Measurements from ENCODE around the gene KLRC4. TPM values are rescaled to one million over a fixed set of nuclear protein-coding genes. Genes with fewer than 3 reads are reported as not detected.
A peak's percentile ranks its signal among the peaks of the same experiment; 100 is the strongest.

The KLRC4 gene
- total RNA-seq (2012; rRNA removed), result not detected in 2 replicates
- not detected in 2 replicates for polyA plus RNA-seq (2012; rRNA removed)
- polyA plus RNA-seq (2012; cell fraction: cytosol; rRNA removed), result not detected in 2 replicates
- not detected in 2 replicates for polyA plus RNA-seq (2012; cell fraction: nucleus; rRNA removed; ENCODE audit: low replicate concordance)
- Bru-seq, nascent RNA, result not detected
- not detected for BruChase-seq, experiment 1, labeled RNA remaining after a 6-hour chase
- BruChase-seq, experiment 2, labeled RNA remaining after a 2-hour chase, result not detected
- long read RNA-seq, result 0 reads

- no peaks in the 10 kb centered on the region for H3K9me1 ChIP-seq (ENCODE audit: insufficient read depth, low read length)
- H3K27ac ChIP-seq (ENCODE audit: insufficient read depth, low read length), result no peak within 1 kb of the TSS
- peak; percentile 53; the same call in 1 of the 2 replicates for ATAC-seq (ENCODE audit: low read depth)
- CTCF ChIA-PET, result no interaction called here
- intact Hi-C loops (cut with micrococcal nuclease), result loop anchor here (10.0 kb wide), 1 partner anchor 45 kb away; the partner anchor contains the start of gene KLRC1
- DNase-seq, result peak; percentile 16
- no TSS peak for BruUV-seq (replicated peaks)
- in situ Hi-C loops (cut with MboI; ENCODE audit: low sequenced_read_pairs), result no loop called here
- no peak within 1 kb of the TSS for H2AK9ac ChIP-seq (replicated peaks; ENCODE audit: low read depth, low read length, poor library complexity)
- no peak for TF ChIP-seq FOS (IDR thresholded peaks at IDR 0.05; ENCODE audit: low read depth, low read length)
- TF ChIP-seq RAD21 (IDR thresholded peaks at IDR 0.05; ENCODE audit: low read length), result no peak
- no peak for TF ChIP-seq SMC3 (IDR thresholded peaks at IDR 0.05; ENCODE audit: low read depth, low read length)
- TF ChIP-seq NFE2L2 (IDR thresholded peaks at IDR 0.05; ENCODE audit: low read depth, low read length), result no peak
- no peak for TF ChIP-seq CTCF (conservative IDR thresholded peaks at IDR 0.05; ENCODE audit: low read depth, low read length)
- no peak for TF ChIP-seq MXI1 (IDR thresholded peaks at IDR 0.05; ENCODE audit: borderline replicate concordance, low read depth, low read length)
- no peak for TF ChIP-seq POLR2A (IDR thresholded peaks at IDR 0.05; ENCODE audit: low read depth, low read length)
- TF ChIP-seq MAFK (IDR thresholded peaks at IDR 0.05; ENCODE audit: low read depth, low read length), result no peak
- no peak for TF ChIP-seq BHLHE40 (IDR thresholded peaks at IDR 0.05; ENCODE audit: low read depth, low read length)
- no peak for TF ChIP-seq RFX5 (IDR thresholded peaks at IDR 0.05; ENCODE audit: low read depth, low read length)
- TF ChIP-seq CHD1 (IDR thresholded peaks at IDR 0.05; ENCODE audit: low read depth, low read length), result no peak
- TF ChIP-seq USF2 (IDR thresholded peaks at IDR 0.05; ENCODE audit: low read depth, low read length), result no peak
- no peak for TF ChIP-seq ELK1 (IDR thresholded peaks at IDR 0.05; ENCODE audit: borderline replicate concordance, low read depth, low read length)
- no peaks in the 10 kb centered on the region for H3K4me1 ChIP-seq (ENCODE audit: control insufficient read depth, insufficient read depth, low read length)
- H3K4ac ChIP-seq (ENCODE audit: low read depth, low read length), result no peak within 1 kb of the TSS
- H2AFZ ChIP-seq (replicated peaks; ENCODE audit: low read length, poor library complexity), result no peak within 1 kb of the TSS
- H3K9me3 ChIP-seq (ENCODE audit: control insufficient read depth, insufficient read depth, low read length), result peaks cover 3% of the 10 kb centered on the region; the same call in 1 of the 2 replicates
- no peak within 1 kb of the TSS for H3K9ac ChIP-seq (ENCODE audit: low read depth, low read length)
- POLR2A ChIA-PET (ENCODE audit: unreplicated experiment), result no interaction called here
- 80% methylated on average over 1 of the region's 1 CpG; no CpG with 5 or more reads in 1 of the 2 experiments for WGBS, 2 experiments (ENCODE audit: extremely low coverage in 2 of 2, insufficient read length in 1 of 2)
- no peak within 1 kb of the TSS for H4K5ac ChIP-seq (ENCODE audit: low read depth, low read length)
- H3K4me3 ChIP-seq (ENCODE audit: insufficient read depth, low read depth, low read length), result no peak within 1 kb of the TSS
- no peak within 1 kb of the TSS for H3K4me2 ChIP-seq (ENCODE audit: low read depth, low read length)
- H2AK5ac ChIP-seq (ENCODE audit: low read depth, low read length), result no peak within 1 kb of the TSS
- no peak within 1 kb of the TSS for H3K23ac ChIP-seq (ENCODE audit: low read depth, low read length)
- H3K27me3 ChIP-seq (ENCODE audit: control insufficient read depth, insufficient read depth, low read length), result peaks cover 3% of the 10 kb centered on the region
- H3K18ac ChIP-seq (ENCODE audit: low read depth, low read length), result no peak within 1 kb of the TSS
- no peak within 1 kb of the TSS for H4K91ac ChIP-seq (ENCODE audit: insufficient read depth, low read depth, low read length)
- H4K8ac ChIP-seq (ENCODE audit: low read depth in 2 of 2, low read length in 2 of 2), result no peak within 1 kb of the TSS
- H3K56ac ChIP-seq (ENCODE audit: extremely low read depth, insufficient read depth, low read length), result no peak within 1 kb of the TSS
- no peaks in the 10 kb centered on the region for H3K79me1 ChIP-seq (ENCODE audit: low read depth in 1 of 2, low read length in 2 of 2)
- H2BK15ac ChIP-seq (ENCODE audit: low read depth, low read length), result no peak within 1 kb of the TSS
- H3K14ac ChIP-seq (replicated peaks; ENCODE audit: low read depth, low read length), result no peak within 1 kb of the TSS
- H2BK120ac ChIP-seq (ENCODE audit: low read depth, low read length), result no peak within 1 kb of the TSS
- H2BK5ac ChIP-seq (ENCODE audit: low read depth, low read length, poor library complexity, severe bottlenecking), result no peak within 1 kb of the TSS
- dilution Hi-C loops (cut with HindIII; ENCODE audit: low sequenced_read_pairs, unreplicated experiment), result no loop called here
- no peak within 1 kb of the TSS for H2BK20ac ChIP-seq (ENCODE audit: low read depth, low read length)
- no peaks in the 10 kb centered on the region for H3K36me3 ChIP-seq (ENCODE audit: control insufficient read depth, insufficient read depth, low read length)
- H4K20me1 ChIP-seq (ENCODE audit: insufficient read depth, low read length), result no peaks in the 10 kb centered on the region
Observed at GRCh38 chr12:10409392-10409791, at the start of gene KLRC4. TSS of gene KLRC4 (minus strand) at chr12:10409757. CDS start at chr12:10409575, 182 bp downstream.

Data from IMR-90 (cell line).